Measurements from ENCODE around the gene SPON2.

- TF ChIP-seq CTCF (conservative IDR thresholded peaks at IDR 0.05; ENCODE audit: low read depth, low read length) = no peak
- no peak for TF ChIP-seq RCOR1 (IDR thresholded peaks at IDR 0.05; ENCODE audit: insufficient replicate concordance, low read length)
- no peak for TF ChIP-seq RAD21 (IDR thresholded peaks at IDR 0.05; ENCODE audit: low read length)
- no peak for TF ChIP-seq USF2 (IDR thresholded peaks at IDR 0.05; ENCODE audit: low read depth, low read length)
These were observed 3.9 kb downstream of the SPON2 start for GRCh38 chr4:1168191-1169101.

All from IMR-90 (cell line).